K562 (cell line): ENCODE measurements around the gene COPS9. TPM values are rescaled to one million over a fixed set of nuclear protein-coding genes. Genes with fewer than 3 reads are reported as not detected.

ENCODE experiments used
- ATAC-seq: fragments of 200-7000 bp; cut with Tn5 transposase; 3 replicates; pipeline ENCODE4 v1.9.1; 2020; ENCODE audit warnings: moderate library complexity
- BruUV-seq: library from RNA; stranded (reverse); fragments of 400-500 nt; replicated peaks from 2 replicates; lab custom pipeline; 2021; lab: Mats Ljungman, UMichigan
- CTCF ChIA-PET: fragments of 300-600 bp; formaldehyde crosslinking; extraction: SDS; loops from one replicate; lab custom pipeline; 2021; ENCODE audit warnings: low intra/inter-chr PET ratio; lab: Yijun Ruan, JAX
- POLR2A ChIA-PET: fragments of 300-600, 350-650 bp; sonication (Branson Sonifier 250); formaldehyde crosslinking; extraction: SDS; loops from one replicate; lab custom pipeline; 2021; ENCODE audit warnings: antibody characterized with exemption, inconsistent platforms; lab: Yijun Ruan, JAX
- DNase-seq, 4 experiments: peaks; one replicate each; pipeline versions ENCODE4 v3.0.0 to v3.0.0-alpha.2; 2011 to 2018; ENCODE audit warnings: low spot score in 3 of 4, mixed read lengths in 3 of 4; ENCODE audit errors: extremely low read depth in 1 of 4
- FAIRE-seq: peaks from 2 replicates; lab custom pipeline; 2011; peaks lifted over from hg19 to GRCh38; lab: Jason Lieb, UNC
- H2AFZ ChIP-seq: 2 replicates; pipeline ENCODE4 v1.6.0; 2011; ENCODE audit warnings: low read depth, low read length, control low read depth, inconsistent platforms
- H3K27ac ChIP-seq: fragments of 200-600 bp; 3 replicates; pipeline ENCODE4 v1.8.0; 2011; ENCODE audit warnings: low read depth, mild to moderate bottlenecking, control low read depth, inconsistent platforms, low read length, moderate library complexity, mixed read lengths; ENCODE audit errors: extremely low read depth
- H3K27me3 ChIP-seq, 2 experiments: fragments of 300-600 bp in 1 of 2; 2 replicates in 1 of 2; 3 replicates in 1 of 2; pipeline versions ENCODE4 v1.6.0 to v1.8.0; 2011; ENCODE audit warnings: inconsistent platforms in 2 of 2, low read length in 2 of 2, mild to moderate bottlenecking in 1 of 2, mixed read lengths in 1 of 2, moderate library complexity in 1 of 2; ENCODE audit not compliant: control insufficient read depth in 2 of 2, insufficient read depth in 2 of 2
- H3K36me3 ChIP-seq: fragments of 300-600 bp; 3 replicates; pipeline ENCODE4 v1.8.0; 2011; ENCODE audit warnings: mild to moderate bottlenecking, low read length, inconsistent platforms; ENCODE audit not compliant: control insufficient read depth, insufficient read depth
- H3K4me1 ChIP-seq, 2 experiments: fragments of 200-600 bp in 1 of 2; replicated peaks in 1 of 2; 2 replicates in 1 of 2; 3 replicates in 1 of 2; pipeline versions ENCODE4 v1.5.1 to v1.8.0; 2011; ENCODE audit warnings: inconsistent platforms in 2 of 2, low read length in 2 of 2, mild to moderate bottlenecking in 1 of 2, mixed read lengths in 1 of 2, moderate library complexity in 1 of 2; ENCODE audit not compliant: control insufficient read depth in 2 of 2, insufficient read depth in 2 of 2
- H3K4me2 ChIP-seq: 2 replicates; pipeline ENCODE4 v1.6.1; 2011; ENCODE audit warnings: low read length, control low read depth, inconsistent platforms, mixed read lengths; ENCODE audit not compliant: insufficient read depth
- H3K4me3 ChIP-seq: fragments of 200-600 bp; sonication (generic), shearing (Covaris generic); 2 replicates; pipeline ENCODE4 v1.5.1; 2016; ENCODE audit warnings: control low read depth, inconsistent platforms
- H3K79me2 ChIP-seq: fragments of 200-600 bp; 3 replicates; pipeline ENCODE4 v1.8.0; 2011; ENCODE audit warnings: low read length, inconsistent platforms; ENCODE audit not compliant: control insufficient read depth, insufficient read depth
- H3K9ac ChIP-seq, 2 experiments: 2 replicates each; pipeline versions ENCODE4 v1.6.0 to v1.6.1; 2011; ENCODE audit warnings: low read depth in 2 of 2, low read length in 2 of 2, control low read depth in 1 of 2, inconsistent platforms in 1 of 2, mild to moderate bottlenecking in 1 of 2, mixed read lengths in 1 of 2; ENCODE audit not compliant: insufficient read depth in 1 of 2
- H3K9me1 ChIP-seq: one replicate; pipeline ENCODE4 v1.6.0; 2011; ENCODE audit warnings: inconsistent platforms, mild to moderate bottlenecking, low read length, moderate library complexity; ENCODE audit not compliant: control insufficient read depth, insufficient read depth
- H3K9me3 ChIP-seq: replicated peaks from 2 replicates; pipeline ENCODE4 v1.5.1; 2011; ENCODE audit warnings: low read depth, low read length, inconsistent platforms; ENCODE audit not compliant: control insufficient read depth, insufficient read depth
- H4K20me1 ChIP-seq: replicated peaks from 2 replicates; pipeline ENCODE4 v1.6.1; 2011; ENCODE audit warnings: low read length, inconsistent platforms, mixed read lengths; ENCODE audit not compliant: control insufficient read depth, insufficient read depth
- ARID2 ChIP-seq: fragments of 450-650 bp; IDR thresholded peaks from 2 replicates; pipeline ENCODE4 v1.6.1; 2017; ENCODE audit warnings: antibody characterized with exemption, mild to moderate bottlenecking
- KDM5B ChIP-seq: fragments of 200-600 bp; sonication (generic); IDR thresholded peaks from 2 replicates; pipeline ENCODE4 v1.6.1; 2012; ENCODE audit warnings: low read depth, mild to moderate bottlenecking, moderate library complexity, low read length, control low read depth, inconsistent platforms; ENCODE audit not compliant: insufficient replicate concordance
- NEUROD1 ChIP-seq: fragments of 150-350 bp; IDR thresholded peaks from 2 replicates; pipeline ENCODE4 v1.6.1; 2014; ENCODE audit warnings: borderline replicate concordance, low read length, low read depth; ENCODE audit not compliant: partially characterized antibody
- THAP12 ChIP-seq: fragments of 250-450 bp; sonication (Bioruptor Pico); IDR thresholded peaks from 2 replicates; pipeline ENCODE4 v1.9.0; 2021; ENCODE audit warnings: mild to moderate bottlenecking, inconsistent platforms
- ZNF12 ChIP-seq: sonication (generic); formaldehyde crosslinking; IDR thresholded peaks from 2 replicates; pipeline ENCODE4 v1.4.0; 2020; ENCODE audit warnings: mild to moderate bottlenecking, missing genetic modification reagents
- WGBS: fragments of 100-300 bp; shearing (Covaris generic); methylation state at CpG from one replicate; pipeline ENCODE4 v1.1.6; 2016; ENCODE audit warnings: low coverage, mixed read lengths; ENCODE audit not compliant: insufficient coverage; ENCODE audit errors: missing lambda C conversion rate; 5-methylcytosine and 5-hydroxymethylcytosine counted together
- in situ Hi-C: fragments of 300-500 bp; cut with MboI; formaldehyde crosslinking; loops from 4 replicates; pipeline ENCODE4 v1.15.0; 2018; ENCODE audit warnings: inconsistent platforms, mixed read lengths
- intact Hi-C: fragments of 100-400 bp; cut with micrococcal nuclease; formaldehyde crosslinking; loops from 2 replicates; pipeline ENCODE4 v1.14.2; 2022
- polyA plus RNA-seq, 8 experiments: library from polyadenylated mRNA; depleted of rRNA in 4 of 8; stranded (reverse) in 5 of 8; unstranded in 3 of 8; fragments of >200 nt; fragmentation: Nextera tagmentation in 2 of 8; fragmentation: Illumina TruSeq in 1 of 8; extraction: Ambion mirVana in 2 of 8; extraction: Trizol in 1 of 8; gene quantifications; 2 replicates each; pipeline versions ENCODE4 v1.2.1 to v1.2.3, GENCODE V29; 2011 to 2014; ENCODE audit warnings: inconsistent platforms in 1 of 8, missing spikeins in 1 of 8
- total RNA-seq, 7 experiments: library from RNA; depleted of rRNA in 6 of 7; stranded (reverse); fragments of >200 nt in 6 of 7; fragmentation: Illumina TruSeq in 2 of 7; extraction: Trizol in 2 of 7; gene quantifications; 2 replicates each; pipeline versions ENCODE4 v1.2.1 to v1.2.3, GENCODE V29; 2011 to 2021; ENCODE audit warnings: low replicate concordance in 1 of 7

Gene COPS9
- total and polyA plus RNA-seq, 9 of the 15 experiments (the other 6 are each of a cell fraction or from before 2014, with no cell fraction given), result 55.0 to 281 (median 99.9) TPM

- TF ChIP-seq THAP12, result no peak
- TF ChIP-seq, all 486 proteins: peak for 0
These were observed 10.4 kb downstream of the COPS9 start (continued) for GRCh38 chr2:240125742-240126141.

DNA sequence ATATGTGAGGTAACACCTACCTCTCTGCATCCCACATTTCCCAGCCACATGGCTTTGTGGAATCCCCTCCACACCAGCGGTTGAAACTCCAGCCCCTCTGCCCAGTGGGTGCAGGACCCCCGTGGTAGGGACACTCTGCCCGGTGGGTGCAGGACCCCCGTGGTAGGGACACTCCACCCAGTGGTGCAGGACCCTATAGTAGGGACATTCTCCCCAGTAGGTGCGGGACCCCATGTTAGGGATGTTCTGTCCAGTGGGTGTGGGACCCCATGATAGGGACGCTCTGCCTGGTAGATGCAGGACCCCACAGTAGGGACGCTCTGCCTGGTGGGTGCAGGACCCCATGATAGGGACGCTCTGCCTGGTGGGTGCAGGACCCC, 11.5 kb downstream of the COPS9 start:
- FAIRE-seq, result no peak
- 27% methylated on average over 8 of the region's 8 CpGs for WGBS
- no peak for TF ChIP-seq KDM5B
- TF ChIP-seq ARID2, result no peak
- no peak for TF ChIP-seq ZNF12 (CRISPR knock-in tag)
- no peak for TF ChIP-seq NEUROD1
- TF ChIP-seq, all 486 proteins: peak for 0
- POLR2A ChIA-PET, result no interaction called here
- Histone ChIP-seq H3K36me3 (peaks cover 2% of the 10 kb centered on the region; the same call in 2 of the 3 replicates), H3K4me3 (no peak overlapping the region), H3K27me3 (no peaks in the 10 kb centered on the region; a peak in 1 of 5 replicates), H3K4me1 (no peaks in the 10 kb centered on the region), H4K20me1 (no peaks in the 10 kb centered on the region), H3K79me2 (no peaks in the 10 kb centered on the region), H3K9ac (no peak overlapping the region), H3K4me2 (no peak overlapping the region), H3K27ac (no peak overlapping the region), H3K9me1 (no peaks in the 10 kb centered on the region), H3K9me3 (no peaks in the 10 kb centered on the region), H2AFZ (no peak overlapping the region)
- no peak for ATAC-seq
- DNase-seq, result no peak
- CTCF ChIA-PET, result no interaction called here
- intact Hi-C loops (no loop called here), in situ Hi-C loops (no loop called here)
- BruUV-seq, result no TSS peak
